GM08714 (cell line): Measurements from ENCODE around the gene NOTCH2.
"Not testable (repeated sequence)": the region's sequence is repeated elsewhere in the genome, so short reads cannot be mapped to it uniquely, and the experiment has no call there.

Source experiments
- H3K4me3 ChIP-seq: fragments of 200-500 bp; sonication (Bioruptor generic); 2 replicates; pipeline ENCODE4 v1.5.1; 2014; ENCODE audit warnings: mild to moderate bottlenecking, low read length, inconsistent platforms
- ZNF274 ChIP-seq: IDR thresholded peaks from 2 replicates; pipeline ENCODE4 v1.6.1; 2012; ENCODE audit warnings: mild to moderate bottlenecking, low read depth, low read length

Gene NOTCH2

DNA sequence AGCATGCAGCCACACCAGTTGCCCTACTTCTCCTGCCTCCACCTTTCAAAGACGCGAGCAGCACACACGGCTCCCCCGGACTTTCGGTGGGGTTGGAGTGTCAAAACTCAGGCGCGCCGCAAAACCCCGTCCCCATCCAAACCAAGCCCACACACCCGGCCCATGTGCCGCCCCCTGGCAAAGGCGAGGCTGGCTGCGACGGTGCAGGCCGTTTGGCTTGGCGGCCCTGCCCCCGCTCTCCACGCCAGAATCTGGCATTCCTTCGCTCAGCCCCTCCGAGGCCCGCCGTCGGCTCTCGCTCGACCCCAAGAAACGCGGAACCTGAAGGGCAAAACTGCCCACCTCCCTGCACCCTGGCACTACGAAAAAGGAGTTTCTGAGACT lies 787 bp downstream of the NOTCH2 start:
- peak overlapping the region; percentile 41; the same call in 1 of the 2 replicates for H3K4me3 ChIP-seq

DNA sequence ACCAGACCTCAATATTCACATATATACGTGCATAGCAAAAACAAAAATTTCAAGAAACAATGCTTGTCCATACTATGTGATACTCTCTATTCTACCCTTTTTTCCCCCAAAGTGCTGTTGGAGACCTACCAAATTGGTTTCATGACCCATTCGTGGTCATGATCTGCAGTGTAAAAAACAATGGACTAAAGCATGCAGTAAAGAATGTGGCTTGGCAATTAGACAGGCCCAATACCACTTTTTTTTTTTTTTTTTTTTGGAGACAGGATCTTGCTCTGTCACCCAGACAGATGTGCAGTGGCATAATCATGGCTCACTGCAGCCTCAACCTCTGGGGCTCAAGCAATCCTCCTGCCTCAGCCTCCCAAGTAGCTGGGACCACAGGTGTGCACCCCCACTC lies 21.3 kb downstream of the NOTCH2 start:
- not testable (repeated sequence) for H3K4me3 ChIP-seq

DNA sequence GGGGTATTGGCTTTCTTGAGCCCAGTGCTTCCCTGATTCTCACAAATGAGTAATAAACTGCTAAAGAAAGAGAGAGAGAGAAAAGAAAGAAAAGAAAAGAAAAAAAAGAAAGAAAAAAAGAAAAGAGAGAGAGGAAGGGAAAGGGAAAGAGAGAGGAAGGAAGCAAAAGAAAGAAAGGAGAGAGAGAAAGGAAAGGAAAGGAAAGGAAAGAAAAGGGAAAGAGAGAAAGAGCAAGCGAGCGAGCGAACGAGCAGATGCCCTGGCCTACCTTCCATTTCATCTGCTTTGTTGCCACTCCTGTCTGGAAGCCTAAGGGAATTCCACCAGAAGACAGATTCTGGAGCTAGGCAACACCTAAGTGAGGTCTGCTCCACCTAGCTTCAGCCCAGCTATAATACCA lies 27.7 kb downstream of the NOTCH2 start:
- H3K4me3 ChIP-seq = not testable (repeated sequence)

DNA sequence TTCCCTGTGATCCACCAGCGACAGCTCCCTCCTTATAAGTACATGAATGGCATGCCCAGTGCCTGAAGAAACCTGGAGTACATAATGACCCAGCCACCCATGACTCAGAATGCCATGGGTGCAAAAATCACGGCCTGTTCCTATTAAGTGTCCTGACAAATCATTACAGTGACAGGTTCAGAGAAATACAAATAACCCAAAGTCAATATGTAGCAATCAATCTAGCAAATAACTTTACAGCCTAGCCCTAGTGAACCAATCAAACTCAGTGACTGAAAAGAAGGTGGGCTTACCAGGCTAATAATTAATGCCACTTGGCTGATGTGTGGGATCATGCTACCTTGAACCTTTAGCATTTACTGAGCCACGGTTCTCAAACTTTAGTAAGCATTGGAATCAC lies 37.2 kb downstream of the NOTCH2 start:
- not testable (repeated sequence) for H3K4me3 ChIP-seq

DNA sequence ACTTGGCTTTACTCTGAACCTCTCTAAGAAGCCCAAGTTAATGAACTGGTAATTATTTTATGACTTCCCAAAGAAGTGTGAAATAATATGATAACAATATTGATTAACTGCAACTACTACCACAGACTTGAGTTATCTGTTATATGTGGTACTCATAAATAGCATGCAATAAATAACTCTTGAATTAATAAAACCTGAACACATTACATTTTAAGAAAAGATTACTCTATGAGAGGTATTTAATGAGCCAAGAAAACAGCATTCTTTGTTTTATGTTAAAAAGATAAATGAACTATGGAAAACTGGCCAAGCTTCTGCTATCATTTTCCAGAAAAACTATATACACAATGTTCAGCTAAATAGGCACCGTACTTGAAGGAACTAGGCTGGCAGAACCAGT lies 45.7 kb downstream of the NOTCH2 start:
- not testable (repeated sequence) for H3K4me3 ChIP-seq

DNA sequence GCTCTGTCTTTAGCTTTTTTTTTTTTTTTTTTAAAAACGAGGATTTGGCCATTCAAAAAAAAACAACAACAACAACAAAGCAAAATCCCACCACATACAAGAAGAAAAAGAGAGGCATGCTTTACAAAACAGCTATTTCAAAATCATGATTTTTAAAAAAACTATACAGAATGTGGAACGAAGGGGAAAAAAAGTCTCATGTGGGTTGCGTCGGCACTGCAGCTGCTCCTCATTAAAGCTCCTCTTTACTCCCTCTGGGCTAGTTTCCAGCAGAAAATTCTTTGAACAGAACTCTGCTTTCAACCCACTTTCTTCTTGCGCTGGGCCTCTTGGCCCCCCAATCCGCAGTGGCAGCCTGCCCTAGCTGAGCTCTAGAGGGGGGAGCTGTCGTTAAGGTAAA lies 54.5 kb downstream of the NOTCH2 start:
- not testable (repeated sequence) for H3K4me3 ChIP-seq

DNA sequence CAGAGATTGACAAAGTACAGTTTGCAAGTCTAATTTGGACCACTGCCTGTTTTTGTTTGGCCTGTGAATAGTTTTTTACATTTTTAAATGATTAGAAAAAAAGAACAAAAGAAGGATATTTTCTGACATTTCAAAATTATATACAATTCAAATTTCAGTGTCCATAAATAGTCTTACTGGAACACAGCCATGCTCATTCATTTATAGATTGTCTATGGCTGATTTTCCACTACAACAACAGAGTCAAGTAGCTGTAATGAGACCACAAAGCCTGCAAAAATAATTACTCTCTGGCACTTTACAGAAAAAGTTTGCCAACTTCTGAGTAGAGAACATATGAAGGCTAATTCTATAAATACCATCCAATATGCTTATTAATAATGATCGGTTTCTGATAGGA lies 61.1 kb downstream of the NOTCH2 start:
- not testable (repeated sequence) for H3K4me3 ChIP-seq

DNA sequence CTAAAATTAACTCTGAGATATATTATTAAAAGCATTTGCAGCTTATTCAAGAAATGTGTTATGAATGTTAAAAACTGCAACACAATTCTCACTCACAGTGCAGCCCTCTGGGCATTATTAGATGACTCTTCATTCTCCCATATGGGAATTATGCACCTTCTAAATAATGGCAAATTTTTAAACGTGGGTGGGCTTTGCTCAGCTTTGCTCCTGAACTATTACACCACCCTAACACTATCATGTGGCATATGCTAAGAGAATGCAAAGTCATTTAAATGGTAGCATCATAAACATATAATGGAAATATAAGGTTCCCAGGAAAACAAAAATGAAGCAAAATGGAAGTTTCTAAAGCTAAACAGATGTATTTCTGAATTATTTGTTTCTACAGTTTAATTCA lies 61.6 kb downstream of the NOTCH2 start:
- not testable (repeated sequence) for H3K4me3 ChIP-seq

DNA sequence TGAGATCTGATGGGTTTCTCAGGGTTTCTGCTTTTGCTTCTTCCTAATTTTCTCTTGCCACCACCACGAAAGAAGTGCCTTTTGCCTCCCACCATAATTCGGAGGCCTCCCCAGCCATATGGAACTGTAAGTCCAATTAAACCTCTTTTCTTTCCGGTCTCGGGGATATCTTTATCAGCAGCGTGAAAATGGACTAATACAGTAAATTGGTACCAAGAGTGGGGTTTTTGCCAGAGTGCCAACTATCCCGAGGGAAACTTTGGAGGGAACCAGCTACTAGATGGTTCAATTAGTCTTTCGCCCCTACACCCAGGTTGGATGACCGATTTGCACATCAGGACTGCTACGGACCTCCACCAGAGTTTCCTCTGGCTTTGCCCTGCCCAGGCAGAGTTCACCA lies 68.4 kb downstream of the NOTCH2 start:
- not testable (repeated sequence) for H3K4me3 ChIP-seq

DNA sequence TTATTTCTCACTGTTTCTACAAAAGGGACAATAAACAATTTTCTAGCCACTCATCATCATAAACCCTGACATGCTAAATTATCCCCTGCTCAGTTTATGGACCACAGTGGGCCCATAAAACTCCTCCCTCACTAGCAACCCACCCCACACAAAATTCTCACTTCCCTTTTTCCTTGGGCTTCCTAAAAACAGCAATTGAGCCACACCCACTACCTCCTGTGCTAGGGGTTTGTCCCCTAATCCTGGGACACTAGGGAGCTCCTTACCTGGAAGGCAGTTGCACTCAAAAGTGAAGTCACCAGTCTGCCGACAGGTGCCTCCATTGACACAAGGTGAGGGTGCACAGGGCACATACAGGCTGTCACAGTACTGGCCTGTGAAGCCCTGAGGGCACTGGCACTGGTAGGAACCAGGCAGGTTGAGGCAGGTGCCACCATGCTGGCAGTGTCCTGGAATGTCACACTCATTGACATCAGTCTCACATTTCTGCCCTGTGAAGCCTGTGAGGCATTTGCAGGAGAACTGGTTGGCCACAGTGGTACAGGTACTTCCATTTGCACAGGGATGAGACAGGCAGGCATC lies 72.6 kb downstream of the NOTCH2 start:
- not testable (repeated sequence) for H3K4me3 ChIP-seq

DNA sequence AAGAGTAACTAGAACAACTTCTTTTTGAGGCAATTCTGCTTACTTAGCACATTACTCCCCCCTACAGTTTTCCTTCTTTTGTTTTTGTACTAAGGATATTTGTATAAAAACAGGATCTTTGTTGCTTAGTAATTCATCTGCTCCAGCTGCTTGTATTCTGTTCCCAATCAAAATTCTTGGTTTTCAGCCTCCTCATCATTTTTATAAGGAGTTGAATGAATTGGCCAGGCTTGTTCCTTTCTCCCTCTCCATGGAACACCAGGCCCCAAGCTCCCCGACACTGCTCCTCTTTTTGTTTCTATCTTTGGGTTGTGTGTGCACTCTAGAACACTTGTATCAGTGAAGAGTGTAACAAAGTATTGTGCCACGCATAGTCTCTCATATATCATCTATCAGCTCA lies 73.5 kb downstream of the NOTCH2 start:
- not testable (repeated sequence) for H3K4me3 ChIP-seq

DNA sequence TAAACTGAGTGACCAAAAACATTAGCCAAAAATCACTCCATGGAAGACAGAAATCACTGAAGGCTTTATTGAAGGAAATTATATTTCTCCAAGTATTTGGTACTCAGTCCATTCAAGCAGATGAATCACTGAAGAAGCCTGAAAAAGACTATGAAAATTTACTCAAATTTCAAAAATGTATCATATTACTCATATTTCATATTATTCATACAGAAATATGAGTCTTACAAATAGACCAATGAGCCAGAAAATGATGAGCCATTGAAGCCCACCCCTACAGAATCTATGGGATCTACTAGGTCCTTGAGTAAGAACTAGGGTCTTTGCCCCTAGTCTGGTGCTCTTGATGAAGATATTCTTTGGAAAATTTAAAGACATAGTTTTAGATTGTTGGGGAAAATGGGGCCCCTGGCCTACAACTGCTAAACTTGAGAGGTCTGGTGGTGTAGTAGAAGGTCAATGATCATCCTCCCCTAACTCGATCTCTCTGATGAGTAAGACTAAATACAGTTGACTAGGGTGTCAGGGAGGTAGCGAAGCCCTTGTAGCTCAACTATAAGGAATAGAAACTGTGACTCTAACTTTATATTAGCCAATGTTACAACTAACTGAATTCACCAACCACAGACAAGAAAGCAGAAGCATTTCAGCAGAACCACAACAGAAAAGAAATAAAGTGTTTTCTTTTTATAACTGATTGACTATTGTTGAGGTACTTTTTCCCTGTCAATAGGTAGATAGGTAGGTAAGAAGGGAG lies 81.0 kb downstream of the NOTCH2 start:
- TF ChIP-seq ZNF274 = no peak
- H3K4me3 ChIP-seq = no peak overlapping the region

DNA sequence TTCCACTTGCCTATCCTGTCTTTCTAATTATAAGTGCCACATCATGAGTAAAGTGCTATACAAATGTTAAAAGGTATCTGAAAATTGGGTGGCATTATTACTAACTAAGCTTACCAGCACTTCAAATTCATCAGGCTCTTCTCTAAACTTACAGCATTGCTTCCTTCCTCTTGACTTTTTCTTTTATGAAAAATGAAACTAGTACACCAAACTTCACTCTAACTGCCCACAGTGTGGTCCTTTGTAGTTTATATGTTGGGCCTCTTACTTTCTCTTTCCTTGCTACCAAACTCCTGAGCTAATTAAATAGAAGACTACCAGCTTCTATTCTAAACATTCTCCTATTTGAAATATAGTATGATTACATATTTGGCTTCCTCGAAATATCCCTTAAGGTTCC lies 81.8 kb downstream of the NOTCH2 start:
- no peak for TF ChIP-seq ZNF274
- H3K4me3 ChIP-seq = no peak overlapping the region

DNA sequence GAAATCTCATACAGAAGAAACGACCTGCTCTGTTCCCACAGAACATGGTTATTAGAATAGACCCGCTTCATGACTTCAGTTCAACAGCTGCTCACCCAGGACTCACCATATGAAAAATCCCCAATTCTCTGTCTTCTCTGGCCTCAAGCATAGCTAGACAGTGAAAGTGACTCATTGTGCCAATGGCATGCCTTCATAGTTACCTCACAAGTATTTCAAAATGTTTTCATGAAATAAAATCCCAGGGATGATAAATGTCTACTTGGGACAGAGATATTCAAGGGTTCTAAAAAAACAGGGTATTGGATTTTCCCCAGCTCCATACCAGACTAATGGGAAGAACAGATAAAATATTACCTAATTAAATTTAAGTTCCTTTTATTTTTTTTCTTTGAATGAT lies 82.3 kb downstream of the NOTCH2 start:
- no peak for TF ChIP-seq ZNF274
- no peak overlapping the region for H3K4me3 ChIP-seq

DNA sequence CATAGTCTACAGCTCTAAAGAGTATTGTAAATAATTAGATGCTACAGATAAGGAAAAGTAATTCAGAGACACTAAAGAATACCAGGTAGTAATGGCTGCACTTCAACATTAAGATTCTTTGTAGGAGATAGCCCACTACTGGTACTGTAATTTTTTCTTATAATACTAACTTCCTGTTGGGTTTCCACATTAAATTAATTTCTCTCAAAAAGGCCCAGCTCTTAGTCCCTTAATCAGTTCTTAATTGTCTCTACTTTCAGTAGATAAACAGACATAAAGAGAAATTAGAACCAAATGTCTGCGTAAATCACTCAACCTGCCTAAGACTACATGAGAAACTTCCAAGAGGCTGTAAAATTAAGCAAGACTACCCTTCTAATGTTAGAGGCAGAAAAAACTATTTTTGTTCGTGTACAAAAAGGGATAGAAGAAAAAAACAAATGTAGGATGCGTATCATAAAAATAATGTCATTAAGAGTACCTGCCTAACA lies 83.4 kb downstream of the NOTCH2 start:
- no peak overlapping the region for H3K4me3 ChIP-seq
- TF ChIP-seq ZNF274 = no peak

DNA sequence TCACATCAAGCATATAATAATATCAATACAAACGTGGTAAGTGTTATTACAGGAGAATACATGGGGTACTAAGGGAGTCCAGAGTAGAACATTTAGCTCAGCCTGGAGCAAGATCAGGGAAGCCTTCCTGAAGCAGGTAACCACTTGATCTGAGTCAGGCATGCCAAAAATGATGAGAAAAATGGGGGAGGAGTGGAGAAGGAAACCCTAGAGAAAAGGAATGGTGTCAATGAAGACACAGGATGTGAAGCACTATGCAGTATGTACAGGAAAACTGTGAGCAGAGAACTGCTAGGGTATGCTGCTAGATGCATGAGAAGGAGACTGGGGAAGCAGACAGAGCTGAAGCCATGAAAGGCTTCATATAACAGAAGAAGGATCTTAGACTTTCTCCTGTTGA lies 84.7 kb downstream of the NOTCH2 start:
- H3K4me3 ChIP-seq = no peak overlapping the region
- TF ChIP-seq ZNF274 = no peak
